Measurements from ENCODE around the gene LRIG1.

- TF ChIP-seq, protein P1, sequence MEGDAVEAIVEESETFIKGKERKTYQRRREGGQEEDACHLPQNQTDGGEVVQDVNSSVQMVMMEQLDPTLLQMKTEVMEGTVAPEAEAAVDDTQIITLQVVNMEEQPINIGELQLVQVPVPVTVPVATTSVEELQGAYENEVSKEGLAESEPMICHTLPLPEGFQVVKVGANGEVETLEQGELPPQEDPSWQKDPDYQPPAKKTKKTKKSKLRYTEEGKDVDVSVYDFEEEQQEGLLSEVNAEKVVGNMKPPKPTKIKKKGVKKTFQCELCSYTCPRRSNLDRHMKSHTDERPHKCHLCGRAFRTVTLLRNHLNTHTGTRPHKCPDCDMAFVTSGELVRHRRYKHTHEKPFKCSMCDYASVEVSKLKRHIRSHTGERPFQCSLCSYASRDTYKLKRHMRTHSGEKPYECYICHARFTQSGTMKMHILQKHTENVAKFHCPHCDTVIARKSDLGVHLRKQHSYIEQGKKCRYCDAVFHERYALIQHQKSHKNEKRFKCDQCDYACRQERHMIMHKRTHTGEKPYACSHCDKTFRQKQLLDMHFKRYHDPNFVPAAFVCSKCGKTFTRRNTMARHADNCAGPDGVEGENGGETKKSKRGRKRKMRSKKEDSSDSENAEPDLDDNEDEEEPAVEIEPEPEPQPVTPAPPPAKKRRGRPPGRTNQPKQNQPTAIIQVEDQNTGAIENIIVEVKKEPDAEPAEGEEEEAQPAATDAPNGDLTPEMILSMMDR (IDR thresholded peaks at IDR 0.05; ENCODE audit: low read depth, low read length): no peak
- TF ChIP-seq EZH2phosphoT487 (IDR thresholded peaks at IDR 0.05; ENCODE audit: low read depth): no peak
Observed at GRCh38 chr3:66363148-66363547, 137.7 kb downstream of the LRIG1 start.

Data from OCI-LY3 (cell line).